Muscle layer of colon (tissue), 2 donors: Measurements from ENCODE around the gene PDE3A.

Experiments
- H3K27ac ChIP-seq: one replicate; pipeline ENCODE4 v1.7.0; 2013; ENCODE audit warnings: low read depth, mild to moderate bottlenecking, low read length, moderate library complexity
- H3K27me3 ChIP-seq, 2 donors: one replicate each; pipeline ENCODE4 v1.7.0; 2013; ENCODE audit warnings: low read length in 2 of 2, mild to moderate bottlenecking in 2 of 2; ENCODE audit not compliant: insufficient read depth in 2 of 2, control insufficient read depth in 1 of 2
- H3K36me3 ChIP-seq: one replicate; pipeline ENCODE4 v1.7.0; 2013; ENCODE audit warnings: mild to moderate bottlenecking, low read length; ENCODE audit not compliant: insufficient read depth
- H3K4me1 ChIP-seq: one replicate; pipeline ENCODE4 v1.7.0; 2013; ENCODE audit warnings: mild to moderate bottlenecking, low read length; ENCODE audit not compliant: insufficient read depth
- H3K4me3 ChIP-seq, 2 donors: one replicate each; pipeline ENCODE4 v1.7.0; 2013; ENCODE audit warnings: low read length in 2 of 2, low read depth in 1 of 2, mild to moderate bottlenecking in 1 of 2, moderate library complexity in 1 of 2
- H3K9ac ChIP-seq: one replicate; pipeline ENCODE4 v1.7.0; 2013; ENCODE audit warnings: low read length
- H3K9me3 ChIP-seq: one replicate; pipeline ENCODE4 v1.7.0; 2013; ENCODE audit warnings: mild to moderate bottlenecking, low read length
- donor health status: abdominal sarcoma.
- donor health status: Adenocarcinoma of cecum.

PDE3A gene

GRCh38 chr12:20445687-20446086, 77.3 kb downstream of the PDE3A start:
- H3K9me3 ChIP-seq = no peaks in the 10 kb centered on the region
- H3K4me1 ChIP-seq = peaks cover 52% of the 10 kb centered on the region
- no peaks in the 10 kb centered on the region for H3K36me3 ChIP-seq
- no peak overlapping the region for H3K27ac ChIP-seq
- no peaks in the 10 kb centered on the region for H3K27me3 ChIP-seq
- no peak overlapping the region for H3K9ac ChIP-seq
- no peak overlapping the region for H3K4me3 ChIP-seq

GRCh38 chr12:20446836-20447235, 78.5 kb downstream of the PDE3A start:
- H3K27me3 ChIP-seq = no peaks in the 10 kb centered on the region
- peaks cover 44% of the 10 kb centered on the region for H3K4me1 ChIP-seq
- no peaks in the 10 kb centered on the region for H3K36me3 ChIP-seq
- H3K4me3 ChIP-seq = no peak overlapping the region
- H3K27ac ChIP-seq = no peak overlapping the region
- H3K9me3 ChIP-seq = no peaks in the 10 kb centered on the region
- no peak overlapping the region for H3K9ac ChIP-seq

GRCh38 chr12:20448781-20449180, 80.4 kb downstream of the PDE3A start:
- H3K27ac ChIP-seq = no peak overlapping the region
- peaks cover 32% of the 10 kb centered on the region for H3K4me1 ChIP-seq
- no peaks in the 10 kb centered on the region for H3K9me3 ChIP-seq
- H3K4me3 ChIP-seq = no peak overlapping the region
- no peak overlapping the region for H3K9ac ChIP-seq
- no peaks in the 10 kb centered on the region for H3K36me3 ChIP-seq
- no peaks in the 10 kb centered on the region for H3K27me3 ChIP-seq

- H3K27me3 ChIP-seq = no peaks in the 10 kb centered on the region
- H3K9ac ChIP-seq = no peak overlapping the region
- peaks cover 13% of the 10 kb centered on the region for H3K4me1 ChIP-seq
- no peaks in the 10 kb centered on the region for H3K9me3 ChIP-seq
- no peak overlapping the region for H3K4me3 ChIP-seq
- no peak overlapping the region for H3K27ac ChIP-seq
- no peaks in the 10 kb centered on the region for H3K36me3 ChIP-seq
Measured at GRCh38 chr12:20450591-20451180, 82.3 kb downstream of the PDE3A start.

- Histone ChIP-seq H3K27ac (no peak overlapping the region), H3K4me3 (no peak overlapping the region), H3K4me1 (peaks cover 9% of the 10 kb centered on the region), H3K36me3 (no peaks in the 10 kb centered on the region), H3K9me3 (no peaks in the 10 kb centered on the region), H3K9ac (no peak overlapping the region), H3K27me3 (no peaks in the 10 kb centered on the region)
Measured at GRCh38 chr12:20451761-20452160, 83.4 kb downstream of the PDE3A start.

- H3K27me3 ChIP-seq = no peaks in the 10 kb centered on the region
- H3K4me3 ChIP-seq = no peak overlapping the region
- H3K9ac ChIP-seq = no peak overlapping the region
- H3K36me3 ChIP-seq = no peaks in the 10 kb centered on the region
- no peak overlapping the region for H3K27ac ChIP-seq
- H3K4me1 ChIP-seq = peaks cover 9% of the 10 kb centered on the region
- no peaks in the 10 kb centered on the region for H3K9me3 ChIP-seq
Measured at GRCh38 chr12:20452496-20453010, 84.2 kb downstream of the PDE3A start.

GRCh38 chr12:20453756-20454310, 85.5 kb downstream of the PDE3A start:
- Histone ChIP-seq H3K4me1 (peaks cover 9% of the 10 kb centered on the region), H3K27ac (no peak overlapping the region), H3K27me3 (no peaks in the 10 kb centered on the region), H3K9ac (no peak overlapping the region), H3K36me3 (no peaks in the 10 kb centered on the region), H3K9me3 (no peaks in the 10 kb centered on the region), H3K4me3 (no peak overlapping the region)

- H3K4me3 ChIP-seq = no peak overlapping the region
- no peak overlapping the region for H3K9ac ChIP-seq
- no peaks in the 10 kb centered on the region for H3K27me3 ChIP-seq
- no peaks in the 10 kb centered on the region for H3K9me3 ChIP-seq
- H3K36me3 ChIP-seq = no peaks in the 10 kb centered on the region
- H3K4me1 ChIP-seq = peaks cover 7% of the 10 kb centered on the region
- no peak overlapping the region for H3K27ac ChIP-seq
Measured at GRCh38 chr12:20455001-20455706, 86.8 kb downstream of the PDE3A start.

GRCh38 chr12:20457582-20457981, 89.2 kb downstream of the PDE3A start:
- Histone ChIP-seq H3K27ac (no peak overlapping the region), H3K27me3 (no peaks in the 10 kb centered on the region), H3K4me1 (no peaks in the 10 kb centered on the region), H3K36me3 (no peaks in the 10 kb centered on the region), H3K9me3 (no peaks in the 10 kb centered on the region), H3K4me3 (no peak overlapping the region), H3K9ac (no peak overlapping the region)

- Histone ChIP-seq H3K27me3 (no peaks in the 10 kb centered on the region), H3K4me1 (no peaks in the 10 kb centered on the region), H3K9me3 (no peaks in the 10 kb centered on the region), H3K27ac (no peak overlapping the region), H3K9ac (no peak overlapping the region), H3K4me3 (no peak overlapping the region), H3K36me3 (no peaks in the 10 kb centered on the region)
Measured at GRCh38 chr12:20458011-20458410, 89.7 kb downstream of the PDE3A start.

- Histone ChIP-seq H3K27me3 (no peaks in the 10 kb centered on the region), H3K27ac (no peak overlapping the region)
Measured at GRCh38 chr12:20459920-20460319, 91.6 kb downstream of the PDE3A start.

More at GRCh38 chr12:20459920-20460319, 91.6 kb downstream of the PDE3A start:
- Histone ChIP-seq H3K9me3 (no peaks in the 10 kb centered on the region), H3K36me3 (no peaks in the 10 kb centered on the region), H3K9ac (no peak overlapping the region), H3K4me3 (no peak overlapping the region), H3K4me1 (no peaks in the 10 kb centered on the region)
